ENCODE results near the gene SMIM41.

Gene SMIM41

GRCh38 chr12:52123487-52124186, 44.1 kb downstream of the SMIM41 start:
- Histone ChIP-seq H3K4me3 (replicated peaks; ENCODE audit: low read depth, low read length) (no peak overlapping the region), H3K36me3 (ENCODE audit: control insufficient read depth, insufficient read depth, low read length) (no peaks in the 10 kb centered on the region), H3K27me3 (replicated peaks; ENCODE audit: control insufficient read depth, insufficient read depth, low read length) (no peaks in the 10 kb centered on the region; the same call in 1 of the 2 replicates)
- no peak for TF ChIP-seq CTCF (IDR thresholded peaks at IDR 0.05; ENCODE audit: insufficient read depth, low read length, poor library complexity, severe bottlenecking)
- no peak for DNase-seq (ENCODE audit: extremely low read depth, insufficient read length)

- H3K27me3 ChIP-seq (replicated peaks; ENCODE audit: control insufficient read depth, insufficient read depth, low read length): no peaks in the 10 kb centered on the region; the same call in 1 of the 2 replicates
- H3K36me3 ChIP-seq (ENCODE audit: control insufficient read depth, insufficient read depth, low read length): no peaks in the 10 kb centered on the region
- no peak for TF ChIP-seq CTCF (IDR thresholded peaks at IDR 0.05; ENCODE audit: insufficient read depth, low read length, poor library complexity, severe bottlenecking)
- no peak overlapping the region for H3K4me3 ChIP-seq (replicated peaks; ENCODE audit: low read depth, low read length)
- no peak for DNase-seq (ENCODE audit: extremely low read depth, insufficient read length)
Measured at GRCh38 chr12:52125476-52125900, 46.0 kb downstream of the SMIM41 start.

- Histone ChIP-seq H3K4me3 (replicated peaks; ENCODE audit: low read depth, low read length) (no peak overlapping the region), H3K27me3 (replicated peaks; ENCODE audit: control insufficient read depth, insufficient read depth, low read length) (no peaks in the 10 kb centered on the region; the same call in 1 of the 2 replicates), H3K36me3 (ENCODE audit: control insufficient read depth, insufficient read depth, low read length) (no peaks in the 10 kb centered on the region)
- DNase-seq (ENCODE audit: extremely low read depth, insufficient read length): no peak
- TF ChIP-seq CTCF (IDR thresholded peaks at IDR 0.05; ENCODE audit: insufficient read depth, low read length, poor library complexity, severe bottlenecking): no peak
Measured at GRCh38 chr12:52126050-52126604, 46.6 kb downstream of the SMIM41 start.

GRCh38 chr12:52126605-52127578, 47.4 kb downstream of the SMIM41 start:
- TF ChIP-seq CTCF (IDR thresholded peaks at IDR 0.05; ENCODE audit: insufficient read depth, low read length, poor library complexity, severe bottlenecking): no peak
- DNase-seq (ENCODE audit: extremely low read depth, insufficient read length): no peak
- no peaks in the 10 kb centered on the region; the same call in 1 of the 2 replicates for H3K27me3 ChIP-seq (replicated peaks; ENCODE audit: control insufficient read depth, insufficient read depth, low read length)

GRCh38 chr12:52127683-52128450, 48.4 kb downstream of the SMIM41 start:
- no peak overlapping the region for H3K4me3 ChIP-seq (replicated peaks; ENCODE audit: low read depth, low read length)
- no peak for DNase-seq (ENCODE audit: extremely low read depth, insufficient read length)
- no peak for TF ChIP-seq CTCF (IDR thresholded peaks at IDR 0.05; ENCODE audit: insufficient read depth, low read length, poor library complexity, severe bottlenecking)
- H3K27me3 ChIP-seq (replicated peaks; ENCODE audit: control insufficient read depth, insufficient read depth, low read length): no peaks in the 10 kb centered on the region; the same call in 1 of the 2 replicates
- H3K36me3 ChIP-seq (ENCODE audit: control insufficient read depth, insufficient read depth, low read length): no peaks in the 10 kb centered on the region

More at GRCh38 chr12:52126605-52127578, 47.4 kb downstream of the SMIM41 start:
- H3K4me3 ChIP-seq (replicated peaks; ENCODE audit: low read depth, low read length): no peak overlapping the region
- H3K36me3 ChIP-seq (ENCODE audit: control insufficient read depth, insufficient read depth, low read length): no peaks in the 10 kb centered on the region
